Right renal cortex interstitium (tissue), 3 donors: ENCODE measurements around the gene PPP3R2. TPM values are rescaled to one million over a fixed set of nuclear protein-coding genes. Genes with fewer than 3 reads are reported as not detected.

Experiments
- polyA plus RNA-seq, 3 donors: library from polyadenylated mRNA; unstranded; fragments of 120-200 nt; gene quantifications; one replicate each; pipeline ENCODE4 v1.2.1, GENCODE V29; 2013; ENCODE audit not compliant: insufficient read length in 3 of 3

The PPP3R2 gene
- polyA plus RNA-seq, 3 donors = 0.10 TPM; not detected in 2

Other genes with a start within 250 kb of the PPP3R2 start
- gene BAAT, start 210.0 kb downstream of the PPP3R2 start, polyA plus RNA-seq = under 1 TPM; 0.21 to 0.44 (median 0.33) TPM
- 10 to 100 TPM; 27.3 to 31.5 (median 29.3) TPM for gene MRPL50, start 196.4 kb downstream of the PPP3R2 start, polyA plus RNA-seq
- 10 to 100 TPM; 44.2 to 51.2 (median 45.4) TPM for gene ZNF189, start 196.1 kb downstream of the PPP3R2 start, polyA plus RNA-seq
- 1,000 to 10,000 TPM in 1 of 3 donors, 100 to 1,000 TPM in 2; 735 to 1,012 (median 923) TPM for gene ALDOB, start 159.2 kb downstream of the PPP3R2 start, polyA plus RNA-seq
- 10 to 100 TPM; 67.3 to 73.5 (median 67.3) TPM for gene RNF20, start 61.1 kb downstream of the PPP3R2 start, polyA plus RNA-seq
- 1 to 10 TPM; 1.9 to 3.2 (median 2.3) TPM for gene GRIN3A, start 143.7 kb upstream of the PPP3R2 start, polyA plus RNA-seq